ENCODE results near the gene TUBB1.
A peak's percentile ranks its signal among the peaks of the same experiment; 100 is the strongest.
"Not testable (repeated sequence)": the region's sequence is repeated elsewhere in the genome, so short reads cannot be mapped to it uniquely, and the experiment has no call there.

The TUBB1 gene

DNA sequence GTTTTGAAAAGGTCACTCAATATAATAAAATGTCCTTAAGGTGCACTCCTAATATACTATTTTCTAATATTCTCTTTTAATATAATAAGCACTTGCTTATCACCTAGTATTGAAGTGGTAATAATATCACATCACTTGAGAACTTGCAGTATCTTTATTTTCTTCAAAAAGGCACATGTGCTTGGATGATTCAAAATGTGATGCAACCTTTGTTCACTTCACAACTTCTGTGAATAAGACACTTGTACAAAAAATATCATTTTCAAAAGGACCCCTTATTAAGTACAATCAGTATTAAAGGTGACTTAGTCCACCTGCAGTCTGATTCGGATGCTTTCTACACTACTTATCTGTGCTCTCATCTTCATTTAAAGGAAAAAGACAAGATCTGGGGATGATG lies 20.0 kb downstream of the TUBB1 start:
- Histone ChIP-seq H3K9me3 (ENCODE audit: control insufficient read depth, low read depth, low read length) (no peaks in the 10 kb centered on the region), H3K9ac (ENCODE audit: low read length) (no peak overlapping the region), H3K4me1 (ENCODE audit: control insufficient read depth, low read depth, low read length) (peaks cover 5% of the 10 kb centered on the region), H3K36me3 (ENCODE audit: control insufficient read depth, low read depth, low read length) (peaks cover 39% of the 10 kb centered on the region), H3K27ac (ENCODE audit: low read length) (no peak overlapping the region), H3K27me3 (ENCODE audit: control insufficient read depth, insufficient read depth, low read length) (no peaks in the 10 kb centered on the region), H3K4me3 (ENCODE audit: low read length) (no peak overlapping the region)

DNA sequence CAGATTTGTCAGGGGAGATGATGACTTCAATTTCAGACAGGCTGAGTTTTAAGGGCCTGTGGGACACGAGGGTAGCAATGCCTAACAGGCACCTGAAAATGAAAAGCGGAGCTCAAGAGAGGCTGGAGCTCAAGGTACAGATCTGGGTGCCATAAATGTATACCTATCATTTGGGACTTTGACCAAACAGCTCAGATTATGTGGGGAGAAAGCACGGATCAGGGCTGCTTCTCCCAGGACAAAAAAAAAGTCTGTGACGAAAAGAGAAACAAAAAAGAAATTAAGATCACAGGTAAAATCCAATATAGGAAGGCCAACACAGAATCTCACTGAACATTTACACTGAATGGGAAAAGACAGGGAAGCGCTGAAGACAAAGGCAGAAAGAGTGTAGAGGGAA lies 21.4 kb downstream of the TUBB1 start:
- H3K36me3 ChIP-seq (ENCODE audit: control insufficient read depth, low read depth, low read length) = peaks cover 30% of the 10 kb centered on the region
- no peaks in the 10 kb centered on the region for H3K9me3 ChIP-seq (ENCODE audit: control insufficient read depth, low read depth, low read length)
- H3K4me1 ChIP-seq (ENCODE audit: control insufficient read depth, low read depth, low read length) = peaks cover 5% of the 10 kb centered on the region
- no peak overlapping the region for H3K9ac ChIP-seq (ENCODE audit: low read length)
- no peak overlapping the region for H3K27ac ChIP-seq (ENCODE audit: low read length)
- no peak overlapping the region for H3K4me3 ChIP-seq (ENCODE audit: low read length)
- H3K27me3 ChIP-seq (ENCODE audit: control insufficient read depth, insufficient read depth, low read length) = no peaks in the 10 kb centered on the region

DNA sequence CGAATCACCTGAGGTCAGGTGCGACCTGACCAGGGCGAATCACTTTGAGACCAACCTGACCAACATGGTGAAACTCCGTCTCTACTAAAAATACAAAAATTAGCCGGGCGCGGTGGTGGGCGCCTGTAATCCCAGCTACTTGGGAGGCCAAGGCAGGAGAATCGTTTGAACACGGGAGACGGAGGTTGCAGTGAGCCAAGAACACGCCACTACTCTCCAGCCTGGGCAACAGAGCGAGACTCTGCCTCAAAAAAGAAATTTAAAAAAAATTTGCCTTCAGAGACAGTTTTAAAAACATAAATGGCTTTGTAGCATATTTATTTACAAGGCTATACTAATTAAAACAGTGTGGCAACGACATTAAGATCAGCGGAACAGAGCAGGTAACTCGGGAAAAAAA lies 22.3 kb downstream of the TUBB1 start:
- Histone ChIP-seq H3K36me3 (ENCODE audit: control insufficient read depth, low read depth, low read length) (peaks cover 22% of the 10 kb centered on the region), H3K9ac (ENCODE audit: low read length) (peak overlapping the region; percentile 56), H3K4me3 (ENCODE audit: low read length) (peak overlapping the region; percentile 70)
- not testable (repeated sequence) for H3K9me3 ChIP-seq (ENCODE audit: control insufficient read depth, low read depth, low read length); H3K4me1 ChIP-seq (ENCODE audit: control insufficient read depth, low read depth, low read length); H3K27ac ChIP-seq (ENCODE audit: low read length); H3K27me3 ChIP-seq (ENCODE audit: control insufficient read depth, insufficient read depth, low read length)

DNA sequence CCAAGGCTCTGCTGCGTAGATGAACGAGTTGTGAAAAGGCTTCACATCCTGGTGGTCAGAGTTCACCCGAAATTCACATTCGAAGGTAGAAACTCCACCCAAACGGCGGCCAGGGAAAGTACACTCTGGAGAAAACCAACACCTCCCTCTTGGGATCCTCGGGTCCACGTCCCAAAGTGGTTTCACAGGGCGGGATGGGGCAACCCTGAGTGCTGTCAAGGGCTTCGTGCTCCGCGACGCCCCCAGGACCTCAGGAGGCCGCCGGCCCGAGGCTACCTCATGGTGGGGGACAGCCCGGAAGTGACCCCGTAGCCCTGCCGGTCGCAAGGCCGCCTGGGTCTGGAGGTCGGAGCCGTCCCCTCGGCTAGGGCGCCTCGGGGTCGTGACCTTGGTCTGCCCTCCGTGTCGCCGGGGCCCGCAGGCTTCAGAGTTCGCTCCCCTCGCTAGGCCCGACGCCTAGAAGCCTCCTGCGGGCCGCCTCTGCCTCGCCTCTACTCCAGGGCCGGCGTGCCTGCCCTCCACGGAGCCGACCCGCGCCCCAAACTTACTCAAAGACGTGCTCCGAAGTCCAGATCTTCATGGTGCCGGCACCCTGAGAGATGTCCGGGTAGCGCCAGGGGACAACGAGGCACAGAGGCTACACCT lies 23.0 kb downstream of the TUBB1 start, which contains the start of gene PRELID3B:
Gene PRELID3B, minus strand, starts transcription at position 636 of the 645 bp plus-strand sequence. Its CDS starts 56 bp downstream, at position 580.
- H3K9me3 ChIP-seq (ENCODE audit: control insufficient read depth, low read depth, low read length) = no peaks in the 10 kb centered on the region
- peak within 1 kb of the TSS; percentile 56 for H3K9ac ChIP-seq (ENCODE audit: low read length)
- peaks cover 14% of the 10 kb centered on the region for H3K36me3 ChIP-seq (ENCODE audit: control insufficient read depth, low read depth, low read length)
- H3K27ac ChIP-seq (ENCODE audit: low read length) = no peak within 1 kb of the TSS
- H3K4me3 ChIP-seq (ENCODE audit: low read length) = peak within 1 kb of the TSS; percentile 70
- H3K27me3 ChIP-seq (ENCODE audit: control insufficient read depth, insufficient read depth, low read length) = no peaks in the 10 kb centered on the region
- H3K4me1 ChIP-seq (ENCODE audit: control insufficient read depth, low read depth, low read length) = peaks cover 5% of the 10 kb centered on the region

DNA sequence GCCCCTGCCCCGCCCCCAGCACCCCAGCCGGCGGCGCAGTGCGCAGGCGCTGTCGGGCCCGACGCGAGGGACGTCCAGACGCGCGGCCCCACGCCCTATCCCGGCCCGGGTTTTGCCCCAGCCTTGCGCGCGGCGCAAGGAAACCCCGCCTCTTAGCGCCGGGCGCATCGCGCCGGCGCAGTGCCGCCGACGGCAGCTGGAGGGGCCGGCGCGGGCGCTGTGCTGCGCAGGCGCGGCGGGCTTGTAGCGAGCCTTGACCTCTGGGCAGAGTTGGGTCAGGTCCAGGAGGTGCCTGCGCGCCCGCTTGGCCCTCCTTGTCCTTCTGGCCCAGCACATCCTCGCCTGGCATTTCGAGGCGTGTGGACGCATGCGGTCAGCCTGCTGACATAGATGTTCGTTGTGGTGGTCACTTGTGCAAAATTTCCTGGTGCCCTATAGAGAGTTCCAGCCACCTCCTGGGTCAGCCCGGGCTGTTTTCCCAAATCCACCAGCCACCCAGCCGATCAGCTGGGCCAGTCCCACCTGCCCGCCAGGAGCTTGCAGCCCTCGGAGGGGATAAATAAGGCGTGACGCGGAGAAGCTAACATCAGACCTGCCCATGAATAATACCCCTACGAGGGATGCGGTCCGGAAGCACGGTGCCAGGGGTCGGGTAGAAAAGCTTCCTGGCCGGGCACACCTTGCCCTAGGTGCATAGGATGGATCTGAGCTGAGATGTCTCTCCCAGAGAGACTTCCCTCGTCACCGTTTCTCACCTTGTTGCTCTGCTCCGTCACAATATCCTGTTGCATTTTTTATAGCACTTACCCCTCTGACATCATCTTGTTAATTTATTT lies 23.8 kb downstream of the TUBB1 start:
- H3K4me1 ChIP-seq (ENCODE audit: control insufficient read depth, low read depth, low read length) = peaks cover 5% of the 10 kb centered on the region
- H3K9me3 ChIP-seq (ENCODE audit: control insufficient read depth, low read depth, low read length) = no peaks in the 10 kb centered on the region
- H3K36me3 ChIP-seq (ENCODE audit: control insufficient read depth, low read depth, low read length) = peaks cover 7% of the 10 kb centered on the region
- H3K27me3 ChIP-seq (ENCODE audit: control insufficient read depth, insufficient read depth, low read length) = peaks cover 2% of the 10 kb centered on the region
- peak overlapping the region; percentile 70 for H3K4me3 ChIP-seq (ENCODE audit: low read length)
- H3K9ac ChIP-seq (ENCODE audit: low read length) = peak overlapping the region; percentile 56
- no peak overlapping the region for H3K27ac ChIP-seq (ENCODE audit: low read length)

DNA sequence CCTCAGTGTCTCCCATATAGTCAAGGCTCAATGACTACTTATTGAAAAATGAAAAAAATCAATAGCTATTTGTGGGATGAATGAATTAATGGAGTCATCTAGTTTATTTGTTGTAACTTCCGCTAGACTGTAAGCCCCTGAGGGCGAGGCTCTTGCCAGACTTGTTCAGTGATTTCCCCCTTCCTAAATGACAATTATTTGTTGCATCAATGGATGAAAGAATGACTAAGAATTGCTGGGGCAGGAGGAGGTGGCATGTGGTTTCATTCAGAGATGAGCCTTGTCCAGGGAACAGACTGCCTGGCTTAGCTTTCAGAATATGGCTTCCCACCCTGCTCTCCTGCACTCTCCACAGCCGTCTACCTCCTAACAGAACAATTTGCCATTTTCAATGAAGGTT lies 24.5 kb downstream of the TUBB1 start:
- Histone ChIP-seq H3K4me3 (ENCODE audit: low read length) (no peak overlapping the region), H3K9me3 (ENCODE audit: control insufficient read depth, low read depth, low read length) (no peaks in the 10 kb centered on the region), H3K27ac (ENCODE audit: low read length) (no peak overlapping the region), H3K4me1 (ENCODE audit: control insufficient read depth, low read depth, low read length) (peaks cover 5% of the 10 kb centered on the region), H3K9ac (ENCODE audit: low read length) (no peak overlapping the region), H3K27me3 (ENCODE audit: control insufficient read depth, insufficient read depth, low read length) (peaks cover 6% of the 10 kb centered on the region), H3K36me3 (ENCODE audit: control insufficient read depth, low read depth, low read length) (peaks cover 4% of the 10 kb centered on the region)

DNA sequence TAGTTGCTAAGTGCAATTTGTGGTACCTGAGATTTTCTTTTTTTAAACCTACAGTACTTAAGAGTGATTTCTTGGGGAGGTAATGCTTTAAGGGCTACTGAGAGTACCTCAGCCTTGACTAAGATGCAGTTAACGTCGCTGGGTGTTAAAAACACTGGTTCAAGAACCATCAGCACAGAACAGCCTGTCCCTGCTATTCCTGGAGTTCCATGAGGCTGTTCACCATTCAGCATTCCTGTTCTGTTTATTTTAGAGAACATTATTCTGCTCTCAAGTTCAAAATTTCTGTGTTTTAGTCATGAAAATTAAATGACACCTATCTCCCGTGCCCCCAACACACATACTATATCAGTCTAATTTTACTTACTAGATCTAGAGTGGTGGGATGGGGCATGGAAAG lies 25.1 kb downstream of the TUBB1 start:
- H3K9me3 ChIP-seq (ENCODE audit: control insufficient read depth, low read depth, low read length) = no peaks in the 10 kb centered on the region
- H3K9ac ChIP-seq (ENCODE audit: low read length) = no peak overlapping the region
- no peak overlapping the region for H3K27ac ChIP-seq (ENCODE audit: low read length)
- H3K4me1 ChIP-seq (ENCODE audit: control insufficient read depth, low read depth, low read length) = peaks cover 5% of the 10 kb centered on the region
- no peak overlapping the region for H3K4me3 ChIP-seq (ENCODE audit: low read length)
- H3K36me3 ChIP-seq (ENCODE audit: control insufficient read depth, low read depth, low read length) = peaks cover 4% of the 10 kb centered on the region
- peaks cover 6% of the 10 kb centered on the region for H3K27me3 ChIP-seq (ENCODE audit: control insufficient read depth, insufficient read depth, low read length)

DNA sequence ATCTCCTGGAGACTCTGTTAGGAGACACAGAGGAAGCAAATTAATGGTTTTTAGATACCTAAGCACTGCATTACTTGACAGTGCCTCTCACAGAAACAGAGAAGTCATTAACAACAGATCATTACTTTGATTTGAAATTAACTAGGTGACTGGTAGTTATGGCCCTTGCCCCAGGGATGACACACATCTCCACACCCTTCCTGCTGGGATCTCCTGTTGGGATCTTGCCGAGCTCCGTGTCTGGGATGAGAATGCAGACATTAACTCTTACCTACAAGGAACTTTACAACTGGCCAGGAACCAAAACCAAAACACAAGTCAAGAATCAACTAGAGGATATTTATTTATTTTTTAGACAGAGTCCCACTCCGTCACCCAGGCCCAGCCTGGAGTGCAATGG lies 25.6 kb downstream of the TUBB1 start:
- Histone ChIP-seq H3K4me1 (ENCODE audit: control insufficient read depth, low read depth, low read length) (peaks cover 5% of the 10 kb centered on the region), H3K27ac (ENCODE audit: low read length) (no peak overlapping the region), H3K9me3 (ENCODE audit: control insufficient read depth, low read depth, low read length) (no peaks in the 10 kb centered on the region), H3K27me3 (ENCODE audit: control insufficient read depth, insufficient read depth, low read length) (peaks cover 6% of the 10 kb centered on the region), H3K36me3 (ENCODE audit: control insufficient read depth, low read depth, low read length) (peaks cover 4% of the 10 kb centered on the region), H3K4me3 (ENCODE audit: low read length) (no peak overlapping the region), H3K9ac (ENCODE audit: low read length) (no peak overlapping the region)

DNA sequence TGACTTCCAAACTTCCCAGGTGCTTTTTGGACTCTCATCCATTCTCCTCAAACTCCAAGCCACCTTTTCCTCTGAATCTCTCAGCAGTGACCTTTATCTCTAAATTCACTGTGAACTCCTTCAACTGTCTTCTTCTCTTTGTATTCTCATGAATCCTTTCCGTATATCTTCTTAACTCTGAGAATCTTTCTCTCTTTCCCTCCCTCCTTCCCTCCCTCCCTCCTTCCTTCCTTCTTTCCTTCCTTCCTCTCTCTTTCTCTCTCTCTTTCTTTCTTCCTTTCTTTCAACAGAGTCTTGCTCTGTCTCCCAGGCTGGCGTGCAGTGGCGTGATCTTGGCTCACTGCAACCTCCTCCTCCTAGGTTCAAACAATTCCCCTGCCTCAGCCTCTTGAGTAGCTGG lies 27.6 kb downstream of the TUBB1 start:
- H3K27me3 ChIP-seq (ENCODE audit: control insufficient read depth, insufficient read depth, low read length) = peaks cover 6% of the 10 kb centered on the region
- H3K4me3 ChIP-seq (ENCODE audit: low read length) = no peak overlapping the region
- no peaks in the 10 kb centered on the region for H3K36me3 ChIP-seq (ENCODE audit: control insufficient read depth, low read depth, low read length)
- no peak overlapping the region for H3K9ac ChIP-seq (ENCODE audit: low read length)
- H3K4me1 ChIP-seq (ENCODE audit: control insufficient read depth, low read depth, low read length) = peaks cover 5% of the 10 kb centered on the region
- no peaks in the 10 kb centered on the region for H3K9me3 ChIP-seq (ENCODE audit: control insufficient read depth, low read depth, low read length)
- H3K27ac ChIP-seq (ENCODE audit: low read length) = no peak overlapping the region

DNA sequence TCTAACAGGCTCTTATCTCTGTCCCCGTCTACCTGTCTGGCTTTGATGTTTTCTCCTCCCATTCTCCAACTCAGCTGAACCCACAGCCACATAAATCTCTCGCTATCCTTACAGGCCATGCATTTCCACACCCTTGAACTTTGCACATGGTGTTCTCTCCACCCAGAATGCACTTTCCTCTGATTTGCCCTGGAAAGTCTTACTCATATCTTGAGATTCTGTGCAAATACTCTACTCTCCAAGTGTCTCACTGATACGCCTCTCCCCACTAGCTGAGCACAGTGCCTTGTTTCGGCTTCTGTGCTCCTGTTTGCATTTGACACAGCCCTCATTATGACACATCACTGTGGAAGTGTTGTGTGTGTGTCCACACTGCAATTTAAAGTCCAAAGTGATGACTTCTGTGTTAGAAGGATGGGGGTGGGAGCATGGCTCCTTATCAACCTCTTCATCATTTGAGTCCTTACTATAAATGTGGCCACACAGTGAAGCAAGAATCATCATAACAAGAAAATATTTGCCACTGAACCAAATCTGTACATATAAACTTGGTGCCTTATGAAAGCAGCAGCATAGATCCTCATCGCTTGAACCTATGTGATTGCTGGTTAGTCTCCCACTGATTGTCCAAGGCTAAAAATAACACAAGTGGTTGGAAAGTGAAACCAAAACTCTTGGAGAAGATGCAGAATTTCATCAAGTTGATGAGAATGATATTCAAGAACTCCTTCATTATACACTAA lies 28.9 kb downstream of the TUBB1 start:
- Histone ChIP-seq H3K9ac (ENCODE audit: low read length) (no peak overlapping the region), H3K4me3 (ENCODE audit: low read length) (no peak overlapping the region), H3K27ac (ENCODE audit: low read length) (no peak overlapping the region), H3K27me3 (ENCODE audit: control insufficient read depth, insufficient read depth, low read length) (peaks cover 6% of the 10 kb centered on the region), H3K9me3 (ENCODE audit: control insufficient read depth, low read depth, low read length) (no peaks in the 10 kb centered on the region), H3K36me3 (ENCODE audit: control insufficient read depth, low read depth, low read length) (no peaks in the 10 kb centered on the region), H3K4me1 (ENCODE audit: control insufficient read depth, low read depth, low read length) (peaks cover 3% of the 10 kb centered on the region)

DNA sequence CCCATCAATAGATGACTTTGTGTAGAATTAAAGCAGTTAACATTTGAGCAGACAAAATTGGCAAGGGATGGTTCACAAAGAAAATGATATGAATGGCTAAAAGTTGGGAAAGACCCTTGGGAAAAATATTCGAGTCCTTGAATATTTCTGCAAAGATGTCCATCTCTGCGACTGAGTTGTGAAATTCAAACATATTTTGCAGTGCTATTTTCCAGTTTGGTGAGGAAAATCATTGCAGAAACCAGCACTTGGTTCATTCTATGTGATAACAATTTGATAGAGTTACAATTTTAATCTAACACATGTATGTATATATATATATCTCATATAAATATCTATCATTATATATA lies 29.4 kb downstream of the TUBB1 start:
- peaks cover 6% of the 10 kb centered on the region for H3K27me3 ChIP-seq (ENCODE audit: control insufficient read depth, insufficient read depth, low read length)
- no peaks in the 10 kb centered on the region for H3K9me3 ChIP-seq (ENCODE audit: control insufficient read depth, low read depth, low read length)
- H3K27ac ChIP-seq (ENCODE audit: low read length) = no peak overlapping the region
- no peak overlapping the region for H3K9ac ChIP-seq (ENCODE audit: low read length)
- no peaks in the 10 kb centered on the region for H3K36me3 ChIP-seq (ENCODE audit: control insufficient read depth, low read depth, low read length)
- no peaks in the 10 kb centered on the region for H3K4me1 ChIP-seq (ENCODE audit: control insufficient read depth, low read depth, low read length)
- no peak overlapping the region for H3K4me3 ChIP-seq (ENCODE audit: low read length)

Data from iPS-18a (cell line).